Measurements from ENCODE around the gene VIPAS39. TPM values are rescaled to one million over a fixed set of nuclear protein-coding genes. Genes with fewer than 3 reads are reported as not detected.
A peak's percentile ranks its signal among the peaks of the same experiment; 100 is the strongest.

VIPAS39 gene
- total and polyA plus RNA-seq, 9 of the 15 experiments (the other 6 are each of a cell fraction or from before 2014, with no cell fraction given) = 5.7 to 25.6 (median 9.9) TPM

GRCh38 chr14:77407158-77407557 is 50.2 kb downstream of the VIPAS39 start:
- in situ Hi-C loops (cut with MboI) = no loop called here
- Histone ChIP-seq H2AFZ (ENCODE audit: low read depth, low read length) (0 out of 2 replicates have a peak overlapping the region, but pooled peaks have one; percentile 17), H3K36me3 (ENCODE audit: control insufficient read depth, insufficient read depth, low read length) (no peaks in the 10 kb centered on the region), H3K4me1 (replicated peaks in 1 of 2; ENCODE audit: control insufficient read depth in 2 of 2, insufficient read depth in 2 of 2, low read length in 2 of 2) (peaks cover 9 to 31% of the 10 kb centered on the region in 2 experiments), H3K4me3 (no peak overlapping the region), H3K9ac (ENCODE audit: insufficient read depth in 1 of 2, low read depth in 2 of 2, low read length in 2 of 2) (peak overlapping the region in 1 of 2 experiments; percentile 63; a peak in 2 of 4 replicates), H3K4me2 (ENCODE audit: insufficient read depth, low read length) (peak overlapping the region; percentile 48), H3K79me2 (ENCODE audit: control insufficient read depth, insufficient read depth, low read length) (no peaks in the 10 kb centered on the region), H4K20me1 (replicated peaks; ENCODE audit: control insufficient read depth, insufficient read depth, low read length) (no peaks in the 10 kb centered on the region), H3K9me1 (ENCODE audit: control insufficient read depth, insufficient read depth, low read length) (no peaks in the 10 kb centered on the region), H3K27me3 (ENCODE audit: control insufficient read depth in 2 of 2, insufficient read depth in 2 of 2, low read length in 2 of 2) (no peaks in the 10 kb centered on the region), H3K27ac (ENCODE audit: extremely low read depth, low read depth, low read length) (peak overlapping the region; percentile 52; the same call in 2 of the 3 replicates), H3K9me3 (replicated peaks; ENCODE audit: control insufficient read depth, insufficient read depth, low read depth, low read length) (no peaks in the 10 kb centered on the region)
- ChIA-PET POLR2A (interaction anchor here (0.6 to 0.9 kb wide), 2 partner anchors 35 to 143 kb away, joined by 3 read pairs; no protein-coding TSS in a partner anchor), CTCF (ENCODE audit: low intra/inter-chr PET ratio) (no interaction called here)
- WGBS (ENCODE audit: insufficient coverage, low coverage, missing lambda C conversion rate) = 0% methylated on average over 2 of the region's 2 CpGs
- BruUV-seq (replicated peaks) = no TSS peak
- intact Hi-C loops (cut with micrococcal nuclease) = loop anchor here (5.0 kb wide), 2 partner anchors 50 to 85 kb away; partner anchors contain the start of genes AHSA1, GSTZ1, POMT2 and VIPAS39
- DNase-seq (ENCODE audit: extremely low read depth in 1 of 4, low spot score in 3 of 4) = peak; percentile 22 to 34 (median 24)
- no peak for FAIRE-seq
- ATAC-seq = peak; percentile 48
- TF ChIP-seq FOXJ2 (tag; IDR thresholded peaks at IDR 0.05) (no peak), SMARCE1 (IDR thresholded peaks at IDR 0.05) (peak; percentile 47; the same call in 1 of the 2 replicates), FOSL1 (tag; conservative IDR thresholded peaks at IDR 0.05) (no peak), PRDM10 (IDR thresholded peaks at IDR 0.05; ENCODE audit: partially characterized antibody) (peak; percentile 70), GATAD2B (IDR thresholded peaks at IDR 0.05; ENCODE audit: borderline replicate concordance) (peak; percentile 15; the same call in 1 of the 2 replicates), ZNF583 (CRISPR knock-in tag; IDR thresholded peaks at IDR 0.05) (no peak), TEAD4 (IDR thresholded peaks at IDR 0.05; ENCODE audit: low read length) (peak; percentile 83), TEAD4 (CRISPR knock-in tag; IDR thresholded peaks at IDR 0.05; ENCODE audit: borderline replicate concordance) (no peak), TCF3 (CRISPR knock-in tag; IDR thresholded peaks at IDR 0.05) (peak; percentile 73), FOXM1 (IDR thresholded peaks at IDR 0.05; ENCODE audit: low read depth) (no peak), FOXM1 (CRISPR knock-in tag; IDR thresholded peaks at IDR 0.05; ENCODE audit: low read depth) (no peak), RFX7 (CRISPR knock-in tag; IDR thresholded peaks at IDR 0.05) (no peak), CCAR2 (IDR thresholded peaks at IDR 0.05; ENCODE audit: low read depth, low read length) (no peak)
- TF ChIP-seq, protein P1, sequence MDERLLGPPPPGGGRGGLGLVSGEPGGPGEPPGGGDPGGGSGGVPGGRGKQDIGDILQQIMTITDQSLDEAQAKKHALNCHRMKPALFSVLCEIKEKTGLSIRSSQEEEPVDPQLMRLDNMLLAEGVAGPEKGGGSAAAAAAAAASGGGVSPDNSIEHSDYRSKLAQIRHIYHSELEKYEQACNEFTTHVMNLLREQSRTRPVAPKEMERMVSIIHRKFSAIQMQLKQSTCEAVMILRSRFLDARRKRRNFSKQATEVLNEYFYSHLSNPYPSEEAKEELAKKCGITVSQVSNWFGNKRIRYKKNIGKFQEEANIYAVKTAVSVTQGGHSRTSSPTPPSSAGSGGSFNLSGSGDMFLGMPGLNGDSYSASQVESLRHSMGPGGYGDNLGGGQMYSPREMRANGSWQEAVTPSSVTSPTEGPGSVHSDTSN (CRISPR knock-in tag; IDR thresholded peaks at IDR 0.05; ENCODE audit: low read depth) = no peak
- TF ChIP-seq, protein P1 (tag; conservative IDR thresholded peaks at IDR 0.05; ENCODE audit: low read depth) = no peak
- TF ChIP-seq, protein P2, sequence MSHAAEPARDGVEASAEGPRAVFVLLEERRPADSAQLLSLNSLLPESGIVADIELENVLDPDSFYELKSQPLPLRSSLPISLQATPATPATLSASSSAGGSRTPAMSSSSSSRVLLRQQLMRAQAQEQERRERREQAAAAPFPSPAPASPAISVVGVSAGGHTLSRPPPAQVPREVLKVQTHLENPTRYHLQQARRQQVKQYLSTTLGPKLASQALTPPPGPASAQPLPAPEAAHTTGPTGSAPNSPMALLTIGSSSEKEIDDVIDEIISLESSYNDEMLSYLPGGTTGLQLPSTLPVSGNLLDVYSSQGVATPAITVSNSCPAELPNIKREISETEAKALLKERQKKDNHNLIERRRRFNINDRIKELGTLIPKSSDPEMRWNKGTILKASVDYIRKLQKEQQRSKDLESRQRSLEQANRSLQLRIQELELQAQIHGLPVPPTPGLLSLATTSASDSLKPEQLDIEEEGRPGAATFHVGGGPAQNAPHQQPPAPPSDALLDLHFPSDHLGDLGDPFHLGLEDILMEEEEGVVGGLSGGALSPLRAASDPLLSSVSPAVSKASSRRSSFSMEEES (CRISPR knock-in tag; IDR thresholded peaks at IDR 0.05) = no peak
